Activated B cell treated with CpG ODN at 0.5 μM for 24 hours (primary cell): ENCODE data around the gene NCBP3. TPM values are rescaled to one million over a fixed set of nuclear protein-coding genes. Genes with fewer than 3 reads are reported as not detected.
A peak's percentile ranks its signal among the peaks of the same experiment; 100 is the strongest.
"Not testable (repeated sequence)": the region's sequence is repeated elsewhere in the genome, so short reads cannot be mapped to it uniquely, and the experiment has no call there.

Experiments
- ATAC-seq: fragments of 200-7000 bp; cut with Tn5 transposase; one replicate; pipeline ENCODE4 v1.10.0; 2021; ENCODE audit warnings: low read depth, mild to moderate bottlenecking, moderate library complexity
- CTCF ChIA-PET: fragments of 350-600 bp; sonication (Branson Sonifier 250); formaldehyde crosslinking; loops from one replicate; lab custom pipeline; 2021; ENCODE audit warnings: antibody characterized with exemption; lab: Charles Lee
- POLR2A ChIA-PET: fragments of 350-600 bp; sonication (Branson Sonifier 250); formaldehyde crosslinking; loops from one replicate; lab custom pipeline; 2021; ENCODE audit warnings: antibody characterized with exemption; lab: Charles Lee
- DNase-seq: peaks from one replicate; pipeline ENCODE4 v3.0.0; 2022
- H3K27ac Mint-ChIP-seq: one replicate; pipeline ENCODE4 v1.8.0; 2020; ENCODE audit warnings: mixed read lengths
- H3K27me3 Mint-ChIP-seq: one replicate; pipeline ENCODE4 v1.8.0; 2021; ENCODE audit warnings: mixed read lengths
- H3K36me3 Mint-ChIP-seq: one replicate; pipeline ENCODE4 v1.8.0; 2021; ENCODE audit warnings: low read depth, mixed read lengths
- H3K4me1 Mint-ChIP-seq: one replicate; pipeline ENCODE4 v1.8.0; 2021; ENCODE audit warnings: mixed read lengths
- H3K4me3 Mint-ChIP-seq: one replicate; pipeline ENCODE4 v1.8.0; 2020; ENCODE audit warnings: mild to moderate bottlenecking, mixed read lengths
- H3K9me3 Mint-ChIP-seq: one replicate; pipeline ENCODE4 v1.8.0; 2020; ENCODE audit warnings: mixed read lengths
- CTCF ChIP-seq: fragments of 200-600 bp; IDR thresholded peaks from one replicate; pipeline ENCODE4 v1.8.0; 2022; ENCODE audit warnings: antibody characterized with exemption, mild to moderate bottlenecking
- intact Hi-C: fragments of 100-400 bp; cut with micrococcal nuclease; formaldehyde crosslinking; loops from one replicate; pipeline ENCODE4 v1.15.1; 2024
- total RNA-seq: library from RNA; stranded (reverse); gene quantifications from 2 replicates; pipeline ENCODE4 v1.2.3, GENCODE V29; 2022

The NCBP3 gene
- total RNA-seq, 1 donor from 2014 or later: 49.5 TPM

DNA sequence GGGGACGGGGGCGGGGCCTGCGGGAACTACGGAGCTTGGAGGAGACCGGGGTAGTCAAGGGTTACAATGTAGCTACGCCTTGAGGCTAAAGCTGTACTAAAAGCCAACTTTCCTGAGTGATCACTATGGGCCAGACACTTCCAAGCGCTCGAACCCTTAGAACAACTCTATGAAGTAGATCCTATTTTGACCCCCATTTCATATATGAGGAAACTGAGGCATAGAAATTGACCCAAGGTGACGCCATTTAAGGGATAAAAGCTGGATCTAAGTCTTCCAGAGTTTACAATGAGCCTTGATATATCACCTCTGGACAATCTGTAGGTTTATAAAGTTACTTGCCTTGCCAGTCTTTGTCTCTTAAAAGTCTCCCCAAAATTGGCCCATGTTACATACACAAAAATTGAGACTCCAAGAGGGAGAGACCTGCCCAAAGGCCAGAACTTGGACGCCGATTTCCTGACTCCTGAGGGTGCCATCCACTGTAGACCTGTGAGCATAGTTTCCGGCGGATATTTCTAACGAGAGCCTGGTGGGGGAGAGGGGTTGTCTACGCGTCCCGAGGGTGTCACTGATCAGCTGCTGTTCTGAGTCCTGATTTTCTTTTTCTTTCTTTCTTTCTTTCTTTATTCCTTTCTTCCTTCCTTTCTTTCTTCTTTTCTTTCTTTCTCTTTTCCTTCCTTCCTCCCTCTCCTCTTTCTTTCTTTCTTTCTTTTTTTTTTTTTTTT is 555 bp upstream of the NCBP3 start:
- intact Hi-C loops: loop anchor here (1.0 to 5.0 kb wide), 8 partner anchors 47 to 799 kb away; partner anchors contain the start of genes ATP2A3, CAMKK1, CTNS and CYB5D2
- Mint-ChIP-seq H3K27me3 (peaks cover 4% of the 10 kb centered on the region), H3K4me1 (peaks cover 21% of the 10 kb centered on the region), H3K27ac (no peak overlapping the region), H3K4me3 (peak overlapping the region; percentile 92), H3K36me3 (peaks cover 26% of the 10 kb centered on the region), H3K9me3 (no peaks in the 10 kb centered on the region)
- POLR2A ChIA-PET: interaction anchor here (0.6 to 3.1 kb wide), 29 partner anchors 9 to 798 kb away, joined by 3 to 19 read pairs (median 5); partner anchors contain the start of genes ATP2A3, CAMKK1, CTNS and CYB5D2
- ATAC-seq (no peak), DNase-seq (no peak)
- TF ChIP-seq CTCF: no peak
- CTCF ChIA-PET: interaction anchor here (0.5 to 5.3 kb wide), 16 partner anchors 15 to 229 kb away, joined by 3 to 35 read pairs (median 6); no protein-coding TSS in a partner anchor

GRCh38 chr17:3845291-3845620 is 790 bp downstream of the NCBP3 start:
- H3K27ac Mint-ChIP-seq: peak overlapping the region; percentile 83
- H3K36me3 Mint-ChIP-seq: peaks cover 37% of the 10 kb centered on the region
- H3K9me3 Mint-ChIP-seq: no peaks in the 10 kb centered on the region
- ChIA-PET POLR2A (interaction anchor here (0.6 to 3.1 kb wide), 18 partner anchors 34 to 642 kb away, joined by 3 to 19 read pairs (median 6); partner anchors contain the start of genes ATP2A3, CAMKK1, CTNS and CYB5D2), CTCF (interaction anchor here (1.0 to 5.3 kb wide), 12 partner anchors 17 to 230 kb away, joined by 3 to 35 read pairs (median 8); no protein-coding TSS in a partner anchor)
- ATAC-seq: no peak
- peak; percentile 25 for DNase-seq
- H3K4me1 Mint-ChIP-seq: peaks cover 21% of the 10 kb centered on the region
- peak overlapping the region; percentile 92 for H3K4me3 Mint-ChIP-seq
- intact Hi-C loops: loop anchor here (2.0 to 5.0 kb wide), 4 partner anchors 62 to 798 kb away; partner anchors contain the start of gene ATP2A3
- TF ChIP-seq CTCF: no peak
- no peaks in the 10 kb centered on the region for H3K27me3 Mint-ChIP-seq

GRCh38 chr17:3844556-3844955 is 1.5 kb downstream of the NCBP3 start:
- POLR2A ChIA-PET: interaction anchor here (1.0 to 3.1 kb wide), 9 partner anchors 60 to 299 kb away, joined by 3 to 19 read pairs (median 12); partner anchors contain the start of genes ATP2A3, CTNS, CYB5D2 and P2RX1
- H3K9me3 Mint-ChIP-seq, DNase-seq, ATAC-seq, H3K27ac Mint-ChIP-seq, H3K27me3 Mint-ChIP-seq: not testable (repeated sequence)
- peaks cover 25% of the 10 kb centered on the region for H3K4me1 Mint-ChIP-seq
- H3K36me3 Mint-ChIP-seq: peaks cover 44% of the 10 kb centered on the region
- intact Hi-C loops: loop anchor here (1.0 to 2.0 kb wide), 2 partner anchors 62 to 230 kb away; no protein-coding TSS in a partner anchor
- peak overlapping the region; percentile 92 for H3K4me3 Mint-ChIP-seq
- CTCF ChIA-PET: interaction anchor here (1.0 to 5.3 kb wide), 16 partner anchors 16 to 229 kb away, joined by 3 to 35 read pairs (median 5); no protein-coding TSS in a partner anchor

- peak; percentile 23 for TF ChIP-seq CTCF
- intact Hi-C loops: loop anchor here (1.0 to 2.0 kb wide), 2 partner anchors 63 to 230 kb away; no protein-coding TSS in a partner anchor
- ATAC-seq (no peak), DNase-seq (no peak)
- Mint-ChIP-seq H3K27me3 (no peaks in the 10 kb centered on the region), H3K9me3 (no peaks in the 10 kb centered on the region), H3K36me3 (peaks cover 48% of the 10 kb centered on the region), H3K4me3 (peak overlapping the region; percentile 92), H3K4me1 (peaks cover 25% of the 10 kb centered on the region), H3K27ac (no peak overlapping the region)
- ChIA-PET CTCF (interaction anchor here (0.6 to 5.3 kb wide), 20 partner anchors 8 to 233 kb away, joined by 3 to 35 read pairs (median 3); partner anchors contain the start of genes CTNS, P2RX1 and SHPK), POLR2A (interaction anchor here (0.6 to 1.2 kb wide), 5 partner anchors 103 to 231 kb away, joined by 3 to 12 read pairs (median 3); no protein-coding TSS in a partner anchor)
These were observed 2.0 kb downstream of the NCBP3 start for GRCh38 chr17:3843935-3844516.

- Mint-ChIP-seq H3K36me3 (peaks cover 83% of the 10 kb centered on the region), H3K27me3 (no peaks in the 10 kb centered on the region), H3K4me1 (peaks cover 6% of the 10 kb centered on the region), H3K9me3 (no peaks in the 10 kb centered on the region), H3K27ac (no peak overlapping the region), H3K4me3 (no peak overlapping the region)
- TF ChIP-seq CTCF: no peak
- DNase-seq (no peak), ATAC-seq (no peak)
- intact Hi-C loops: no loop called here
- ChIA-PET POLR2A (interaction anchor here (0.6 to 1.2 kb wide), 3 partner anchors 8 to 366 kb away, joined by 3 to 9 read pairs (median 3); partner anchors contain the start of gene NCBP3), CTCF (interaction anchor here (0.9 to 1.8 kb wide), 4 partner anchors 11 to 106 kb away, joined by 3 to 5 read pairs (median 3); no protein-coding TSS in a partner anchor)
These were observed 7.8 kb downstream of the NCBP3 start for GRCh38 chr17:3838206-3838605.
